SK-N-SH (cell line): ENCODE data around the gene SART1. TPM values are rescaled to one million over a fixed set of nuclear protein-coding genes. Genes with fewer than 3 reads are reported as not detected.

Experiments used
- CTCF ChIA-PET: fragments of 300-600, 350-600 bp; formaldehyde crosslinking; extraction: SDS; loops from one replicate; lab custom pipeline; 2021; lab: Yijun Ruan, JAX
- POLR2A ChIA-PET: fragments of 350-600 bp; sonication (Branson Sonifier 250); formaldehyde crosslinking; extraction: SDS; loops from one replicate; lab custom pipeline; 2020; ENCODE audit warnings: antibody characterized with exemption, inconsistent platforms; lab: Yijun Ruan, JAX
- DNase-seq: peaks from one replicate; pipeline ENCODE4 v3.0.0; 2012
- H2AFZ ChIP-seq: fragments of 200-600 bp; sonication (generic); 2 replicates; pipeline ENCODE4 v1.8.1; 2016; ENCODE audit warnings: antibody characterized with exemption, mild to moderate bottlenecking, low read depth
- H3F3A ChIP-seq: fragments of 200-600 bp; sonication (generic); replicated peaks from 2 replicates; pipeline ENCODE3; 2016; ENCODE audit warnings: antibody characterized with exemption, mild to moderate bottlenecking; ENCODE audit not compliant: insufficient read depth
- H3K27ac ChIP-seq, 2 experiments: fragments of 200-500 bp in 1 of 2; fragments of 200-600 bp in 1 of 2; sonication (Bioruptor generic) in 1 of 2; sonication (generic), shearing (Covaris generic) in 1 of 2; 2 replicates each; pipeline versions ENCODE4 v1.5.1 to v1.6.1; 2014 to 2016; ENCODE audit warnings: low read depth in 2 of 2, inconsistent platforms in 1 of 2, low read length in 1 of 2, mild to moderate bottlenecking in 1 of 2, mixed read lengths in 1 of 2
- H3K27me3 ChIP-seq: fragments of 200-600 bp; sonication (generic), shearing (Covaris generic); 2 replicates; pipeline ENCODE4 v1.6.1; 2016; ENCODE audit warnings: mixed run types; ENCODE audit not compliant: insufficient read depth
- H3K36me3 ChIP-seq, 2 experiments: fragments of 200-500 bp in 1 of 2; fragments of 200-600 bp in 1 of 2; sonication (Bioruptor generic) in 1 of 2; sonication (generic) in 1 of 2; replicated peaks in 1 of 2; 2 replicates each; pipeline versions ENCODE3 to v1.5.1; 2014 to 2016; ENCODE audit warnings: low read length in 1 of 2, mild to moderate bottlenecking in 1 of 2; ENCODE audit not compliant: insufficient read depth in 2 of 2, control insufficient read depth in 1 of 2
- H3K4me1 ChIP-seq, 2 experiments: fragments of 200-500 bp in 1 of 2; fragments of 200-600 bp in 1 of 2; sonication (Bioruptor generic) in 1 of 2; sonication (generic), shearing (Covaris generic) in 1 of 2; 2 replicates each; pipeline versions ENCODE4 v1.5.1 to v1.6.1; 2014 to 2016; ENCODE audit warnings: low read depth in 1 of 2, low read length in 1 of 2, mixed run types in 1 of 2; ENCODE audit not compliant: insufficient read depth in 2 of 2, control insufficient read depth in 1 of 2
- H3K4me2 ChIP-seq: fragments of 200-600 bp; sonication (generic), shearing (Covaris generic); 2 replicates; pipeline ENCODE4 v1.6.1; 2017; ENCODE audit warnings: mixed run types
- H3K4me3 ChIP-seq, 2 experiments: fragments of 200-500 bp in 1 of 2; fragments of 200-600 bp in 1 of 2; sonication (Bioruptor generic) in 1 of 2; sonication (generic), shearing (Covaris generic) in 1 of 2; 2 replicates each; pipeline versions ENCODE4 v1.5.1 to v1.8.1; 2014 to 2016; ENCODE audit warnings: low read depth in 2 of 2, inconsistent platforms in 1 of 2, low read length in 1 of 2, mild to moderate bottlenecking in 1 of 2, mixed read lengths in 1 of 2, moderate library complexity in 1 of 2
- H3K79me2 ChIP-seq: fragments of 200-600 bp; sonication (generic); 2 replicates; pipeline ENCODE4 v1.8.1; 2017; ENCODE audit warnings: mild to moderate bottlenecking; ENCODE audit not compliant: insufficient read depth
- H3K9ac ChIP-seq: fragments of 200-600 bp; sonication (generic); 2 replicates; pipeline ENCODE4 v1.6.1; 2017; ENCODE audit warnings: mixed run types
- H3K9me2 ChIP-seq: fragments of 200-600 bp; sonication (generic); 2 replicates; pipeline ENCODE4 v1.6.1; 2017; ENCODE audit warnings: mixed run types
- H3K9me3 ChIP-seq: fragments of 200-600 bp; sonication (generic); 2 replicates; pipeline ENCODE4 v1.6.1; 2017; ENCODE audit warnings: mixed run types, mild to moderate bottlenecking, moderate library complexity
- H4K20me1 ChIP-seq: fragments of 200-600 bp; sonication (generic); 2 replicates; pipeline ENCODE4 v1.6.1; 2017; ENCODE audit warnings: mild to moderate bottlenecking, mixed run types; ENCODE audit not compliant: insufficient read depth
- CHD2 ChIP-seq: fragments of 150-350 bp; IDR thresholded peaks from 2 replicates; pipeline ENCODE4 v1.6.1; 2018; ENCODE audit warnings: low read length; ENCODE audit not compliant: partially characterized antibody
- ELF1 ChIP-seq: IDR thresholded peaks from 2 replicates; pipeline ENCODE4 v1.4.0; 2012
- EP300 ChIP-seq, 2 experiments: IDR thresholded peaks; 2 replicates each; pipeline versions ENCODE4 v1.4.0 to v1.6.1; 2012; ENCODE audit warnings: borderline replicate concordance in 1 of 2, low read depth in 1 of 2, low read length in 1 of 2
- EZH2phosphoT487 ChIP-seq: fragments of 200-600 bp; sonication (generic); IDR thresholded peaks from 2 replicates; pipeline ENCODE4 v1.6.1; 2017; ENCODE audit warnings: low read depth, mixed run types, mild to moderate bottlenecking, antibody characterized with exemption, moderate library complexity, borderline replicate concordance
- FOSL2 ChIP-seq: IDR thresholded peaks from 2 replicates; pipeline ENCODE4 v1.4.0; 2012; ENCODE audit warnings: low read depth, mild to moderate bottlenecking, moderate library complexity, borderline replicate concordance
- FOXJ3 ChIP-seq: sonication (generic); formaldehyde crosslinking; IDR thresholded peaks from 2 replicates; pipeline ENCODE4 v1.5.1; 2020; ENCODE audit warnings: mild to moderate bottlenecking, missing genetic modification reagents
- GABPA ChIP-seq: IDR thresholded peaks from 2 replicates; pipeline ENCODE4 v1.4.0; 2012; ENCODE audit warnings: low read depth, mild to moderate bottlenecking
- GATA2 ChIP-seq: sonication (generic); formaldehyde crosslinking; IDR thresholded peaks from 2 replicates; pipeline ENCODE4 v1.5.0; 2020; ENCODE audit warnings: mild to moderate bottlenecking, missing genetic modification reagents
- IRF3 ChIP-seq: fragments of 150-350 bp; IDR thresholded peaks from 2 replicates; pipeline ENCODE4 v1.6.1; 2016; ENCODE audit warnings: mild to moderate bottlenecking, low read depth, low read length
- JUND ChIP-seq: IDR thresholded peaks from 2 replicates; pipeline ENCODE4 v1.4.0; 2012
- MAX ChIP-seq: IDR thresholded peaks from 2 replicates; pipeline ENCODE4 v1.4.0; 2012; ENCODE audit warnings: low read depth
- MXI1 ChIP-seq: IDR thresholded peaks from 2 replicates; pipeline ENCODE4 v1.6.1; 2012; ENCODE audit warnings: mild to moderate bottlenecking, low read depth, low read length, improper control_type of control experiment
- NFIC ChIP-seq: IDR thresholded peaks from 2 replicates; pipeline ENCODE4 v1.4.0; 2012; ENCODE audit warnings: borderline replicate concordance
- PBX3 ChIP-seq: IDR thresholded peaks from 2 replicates; pipeline ENCODE4; 2012
- POLR2AphosphoS5 ChIP-seq: IDR thresholded peaks from 2 replicates; pipeline ENCODE4 v1.6.1; 2012; ENCODE audit warnings: low read depth, low read length
- RAD21 ChIP-seq: IDR thresholded peaks from 2 replicates; pipeline ENCODE4 v1.6.1; 2012; ENCODE audit warnings: mild to moderate bottlenecking, low read length
- RCOR1 ChIP-seq: fragments of 150-350 bp; IDR thresholded peaks from 2 replicates; pipeline ENCODE4 v1.6.1; 2017; ENCODE audit warnings: antibody characterized with exemption, low read length
- RXRA ChIP-seq: IDR thresholded peaks from 2 replicates; pipeline ENCODE4 v1.4.0; 2012; ENCODE audit warnings: low read depth, mild to moderate bottlenecking, borderline replicate concordance
- SIN3A ChIP-seq: IDR thresholded peaks from 2 replicates; pipeline ENCODE4 v1.6.1; 2012; ENCODE audit warnings: low read depth, mild to moderate bottlenecking, low read length, moderate library complexity, borderline replicate concordance
- SMC3 ChIP-seq: IDR thresholded peaks from 2 replicates; pipeline ENCODE4 v1.6.1; 2012; ENCODE audit warnings: low read depth, low read length, improper control_type of control experiment
- TAF1 ChIP-seq: IDR thresholded peaks from 2 replicates; pipeline ENCODE4 v1.6.1; 2012; ENCODE audit warnings: low read depth, mild to moderate bottlenecking, low read length, moderate library complexity, borderline replicate concordance
- TEAD4 ChIP-seq: IDR thresholded peaks from 2 replicates; pipeline ENCODE4 v1.4.0; 2012; ENCODE audit warnings: mild to moderate bottlenecking, borderline replicate concordance; ENCODE audit not compliant: insufficient read depth
- USF1 ChIP-seq: IDR thresholded peaks from 2 replicates; pipeline ENCODE4 v1.4.0; 2012; ENCODE audit warnings: low read depth, borderline replicate concordance
- USF2 ChIP-seq: fragments of 150-350 bp; IDR thresholded peaks from 2 replicates; pipeline ENCODE4 v1.6.1; 2017; ENCODE audit warnings: antibody characterized with exemption, low read length, low read depth, borderline replicate concordance
- YY1 ChIP-seq: IDR thresholded peaks from 2 replicates; pipeline ENCODE4 v1.4.0; 2012; ENCODE audit warnings: low read depth, mild to moderate bottlenecking
- WGBS: methylation state at CpG from one replicate; pipeline ENCODE4 v1.1.6; 2017; ENCODE audit warnings: low lambda C conversion rate; 5-methylcytosine and 5-hydroxymethylcytosine counted together
- polyA plus RNA-seq, 3 experiments: library from polyadenylated mRNA; depleted of rRNA; stranded (reverse); fragments of >200 nt; gene quantifications; 2 replicates each; pipeline ENCODE4 v1.2.3, GENCODE V29; 2012

Gene SART1
- polyA plus RNA-seq, 1 of the 3 experiments (the other 2 are of a cell fraction), result 73.6 TPM

- TF ChIP-seq MXI1 (peak; percentile 65), RXRA (0 out of 2 replicates have a peak, but pooled peaks have one; percentile 14), USF1 (peak; percentile 63), JUND (peak; percentile 23; the same call in 1 of the 2 replicates), NFIC (peak; percentile 29; the same call in 1 of the 2 replicates)
These were observed 40.6 kb downstream of the SART1 start, which contains the start of the genes BANF1 and EIF1AD (continued) for GRCh38 chr11:66001942-66002647.

- WGBS, result 3% methylated on average over 19 of the region's 40 CpGs
- TF ChIP-seq TEAD4 (no peak), MAX (0 out of 2 replicates have a peak, but pooled peaks have one; percentile 7), RAD21 (no peak), NFIC (no peak), SMC3 (no peak), EZH2phosphoT487 (no peak), PBX3 (no peak), GATA2 (CRISPR knock-in tag) (no peak), USF2 (no peak), FOXJ3 (CRISPR knock-in tag) (no peak), YY1 (no peak), GABPA (no peak), ELF1 (no peak), EP300 (IDR thresholded peaks at IDR 0.05; ENCODE audit: borderline replicate concordance in 1 of 2, low read depth in 1 of 2, low read length in 1 of 2) (no peak), TAF1 (no peak), RCOR1 (no peak), RXRA (no peak), MXI1 (peak; percentile 33), CHD2 (no peak), FOSL2 (no peak), IRF3 (no peak), POLR2AphosphoS5 (no peak; the same call in 1 of the 2 replicates), SIN3A (no peak)
These were observed 41.2 kb downstream of the SART1 start for GRCh38 chr11:66002648-66003225.

More at GRCh38 chr11:66002648-66003225, 41.2 kb downstream of the SART1 start:
- peaks cover 6 to 11% of the 10 kb centered on the region in 2 experiments; a peak in 3 of 4 replicates for H3K4me1 ChIP-seq
- ChIA-PET CTCF (interaction anchor here (0.8 to 1.9 kb wide), 10 partner anchors 10 to 299 kb away, joined by 3 to 14 read pairs (median 4); no protein-coding TSS in a partner anchor), POLR2A (interaction anchor here (0.5 to 2.0 kb wide), 6 partner anchors 36 to 143 kb away, joined by 5 to 11 read pairs (median 6); partner anchors contain the start of genes FIBP, MUS81, SART1 and SF3B2)
- peak overlapping the region; percentile 84 for H2AFZ ChIP-seq
- DNase-seq, result no peak
- peak overlapping the region; percentile 96 for H3K4me2 ChIP-seq
- peak overlapping the region; percentile 98 for H3K27ac ChIP-seq
- H3F3A ChIP-seq, result peaks cover 39% of the 10 kb centered on the region
- H3K79me2 ChIP-seq, result peaks cover 66% of the 10 kb centered on the region
- peaks cover 39 to 42% of the 10 kb centered on the region in 2 experiments for H3K36me3 ChIP-seq
- H3K4me3 ChIP-seq, result peak overlapping the region; percentile 95 to 99
- peak overlapping the region; percentile 95 for H3K9ac ChIP-seq
- H3K27me3 ChIP-seq, result no peaks in the 10 kb centered on the region
- peaks cover 4% of the 10 kb centered on the region; the same call in 1 of the 2 replicates for H4K20me1 ChIP-seq
- no peaks in the 10 kb centered on the region for H3K9me3 ChIP-seq
- H3K9me2 ChIP-seq, result no peaks in the 10 kb centered on the region
